Measurements from ENCODE around the gene CNTNAP2.

DNA sequence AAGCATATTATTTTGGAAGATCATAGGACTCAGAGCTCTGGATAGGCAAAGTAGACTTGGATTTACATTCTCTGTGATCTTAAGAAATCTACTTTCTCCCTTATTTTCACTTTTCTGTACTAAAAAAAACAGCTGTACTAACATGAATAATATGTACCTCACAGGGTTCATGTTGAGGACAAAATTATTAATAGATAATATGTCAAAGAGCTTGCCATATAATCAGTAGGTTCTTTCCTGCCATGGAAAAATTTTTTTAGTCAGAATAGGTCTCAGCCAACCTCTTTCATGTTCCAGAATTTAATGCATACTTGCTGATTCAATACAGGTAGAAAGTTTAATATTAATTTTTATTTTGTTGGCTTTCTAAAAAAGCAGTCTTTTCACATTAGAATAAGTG is 1693.7 kb downstream of the CNTNAP2 start:
- TF ChIP-seq, protein P1, sequence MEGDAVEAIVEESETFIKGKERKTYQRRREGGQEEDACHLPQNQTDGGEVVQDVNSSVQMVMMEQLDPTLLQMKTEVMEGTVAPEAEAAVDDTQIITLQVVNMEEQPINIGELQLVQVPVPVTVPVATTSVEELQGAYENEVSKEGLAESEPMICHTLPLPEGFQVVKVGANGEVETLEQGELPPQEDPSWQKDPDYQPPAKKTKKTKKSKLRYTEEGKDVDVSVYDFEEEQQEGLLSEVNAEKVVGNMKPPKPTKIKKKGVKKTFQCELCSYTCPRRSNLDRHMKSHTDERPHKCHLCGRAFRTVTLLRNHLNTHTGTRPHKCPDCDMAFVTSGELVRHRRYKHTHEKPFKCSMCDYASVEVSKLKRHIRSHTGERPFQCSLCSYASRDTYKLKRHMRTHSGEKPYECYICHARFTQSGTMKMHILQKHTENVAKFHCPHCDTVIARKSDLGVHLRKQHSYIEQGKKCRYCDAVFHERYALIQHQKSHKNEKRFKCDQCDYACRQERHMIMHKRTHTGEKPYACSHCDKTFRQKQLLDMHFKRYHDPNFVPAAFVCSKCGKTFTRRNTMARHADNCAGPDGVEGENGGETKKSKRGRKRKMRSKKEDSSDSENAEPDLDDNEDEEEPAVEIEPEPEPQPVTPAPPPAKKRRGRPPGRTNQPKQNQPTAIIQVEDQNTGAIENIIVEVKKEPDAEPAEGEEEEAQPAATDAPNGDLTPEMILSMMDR (IDR thresholded peaks at IDR 0.05), result no peak
- TF ChIP-seq POLR2A (IDR thresholded peaks at IDR 0.05), result no peak
